Stimulated activated CD8-positive, alpha-beta memory T cell treated with anti-CD3 and anti-CD28 coated beads, Interleukin-7, amount 100 ng/mL, for 48 hours (primary cell): Measurements from ENCODE around the gene RYR2.
"Not testable (repeated sequence)": the region's sequence is repeated elsewhere in the genome, so short reads cannot be mapped to it uniquely, and the experiment has no call there.

ENCODE experiments used
- DNase-seq, 2 donors: peaks; one replicate each; pipeline ENCODE4 v3.0.0-alpha.2; 2020; ENCODE audit warnings: low read depth in 1 of 2; ENCODE audit errors: extremely low read depth in 1 of 2

RYR2 gene

GRCh38 chr1:237318748-237319147, 276.8 kb downstream of the RYR2 start:
- DNase-seq: no peak

- DNase-seq: no peak
Measured at GRCh38 chr1:237320890-237321289, 278.9 kb downstream of the RYR2 start.

DNA sequence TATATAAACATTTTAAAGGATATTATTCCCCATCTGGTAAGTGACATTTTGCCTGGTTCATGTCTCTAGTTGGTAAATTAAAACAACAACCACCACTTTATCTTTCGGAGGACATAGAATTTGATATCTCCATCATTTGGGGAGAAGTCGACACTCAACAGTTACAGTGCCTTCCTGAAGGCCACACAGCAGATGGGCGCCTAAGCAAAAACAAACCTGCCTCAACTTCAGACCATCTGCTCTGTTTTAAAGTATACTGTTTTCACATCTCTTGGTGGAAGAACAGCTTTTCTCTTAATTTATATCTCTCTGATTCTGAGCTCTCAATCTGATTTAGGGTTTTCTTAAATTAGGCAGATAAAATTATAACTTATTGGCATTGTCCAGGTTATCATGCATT, 282.2 kb downstream of the RYR2 start:
- DNase-seq: no peak

GRCh38 chr1:237327061-237327460, 285.1 kb downstream of the RYR2 start:
- no peak for DNase-seq

DNA sequence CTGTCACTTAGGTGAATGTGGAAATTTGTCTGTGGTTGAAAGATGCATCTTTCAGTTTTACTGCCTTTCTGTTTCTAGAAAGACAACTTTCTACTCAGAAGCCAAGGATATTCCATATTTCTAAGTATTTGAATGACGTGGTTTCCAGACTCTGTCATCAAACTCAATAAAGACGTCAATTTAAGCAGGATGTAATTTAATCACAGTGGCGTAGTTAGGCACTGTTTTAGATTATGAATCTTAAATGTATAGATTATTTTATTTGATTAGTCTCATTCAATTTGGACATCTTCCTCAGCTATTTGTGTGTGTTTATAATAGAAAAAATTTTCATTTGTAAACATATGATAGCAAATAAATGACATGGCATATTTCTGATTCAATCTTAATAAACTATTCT, 298.9 kb downstream of the RYR2 start:
- DNase-seq: no peak

DNA sequence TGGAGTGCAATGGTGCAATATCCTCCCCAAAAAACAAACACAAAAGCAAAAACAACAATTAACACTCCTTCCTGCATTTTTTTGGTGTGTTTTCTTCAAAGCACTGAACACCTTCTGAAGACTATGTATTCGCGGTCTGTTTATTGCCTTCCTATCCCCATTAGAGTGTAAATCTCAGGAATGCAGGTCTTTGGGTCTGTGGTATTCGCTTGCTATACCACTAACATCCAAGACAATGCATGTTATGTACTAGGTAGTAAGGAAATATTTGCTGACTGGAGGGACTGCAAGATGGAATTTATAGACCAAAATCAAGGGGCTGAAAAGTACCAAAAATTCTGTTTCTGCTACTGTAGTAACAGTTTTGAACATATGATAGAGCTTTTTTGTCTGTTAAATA, 299.4 kb downstream of the RYR2 start:
- no peak for DNase-seq

DNA sequence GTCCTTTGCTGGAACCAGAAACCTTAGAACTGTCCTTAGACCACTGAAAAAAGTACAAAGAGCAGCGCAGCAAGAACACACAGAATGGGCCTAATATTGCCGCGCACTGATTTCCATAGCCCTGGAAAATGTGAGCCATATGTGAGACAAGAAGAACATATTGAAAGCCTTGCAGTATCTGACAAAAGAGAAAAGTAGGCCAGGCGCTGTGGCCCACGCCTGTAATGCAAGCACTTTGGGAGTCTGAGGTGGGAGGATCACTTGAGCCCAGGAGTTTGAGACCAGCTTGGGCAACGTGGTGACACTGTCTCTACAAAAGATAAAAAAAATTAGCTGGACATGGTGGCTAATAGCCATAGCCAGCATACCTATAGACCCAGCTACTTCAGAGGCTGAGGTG, 300.7 kb downstream of the RYR2 start:
- no peak for DNase-seq

DNA sequence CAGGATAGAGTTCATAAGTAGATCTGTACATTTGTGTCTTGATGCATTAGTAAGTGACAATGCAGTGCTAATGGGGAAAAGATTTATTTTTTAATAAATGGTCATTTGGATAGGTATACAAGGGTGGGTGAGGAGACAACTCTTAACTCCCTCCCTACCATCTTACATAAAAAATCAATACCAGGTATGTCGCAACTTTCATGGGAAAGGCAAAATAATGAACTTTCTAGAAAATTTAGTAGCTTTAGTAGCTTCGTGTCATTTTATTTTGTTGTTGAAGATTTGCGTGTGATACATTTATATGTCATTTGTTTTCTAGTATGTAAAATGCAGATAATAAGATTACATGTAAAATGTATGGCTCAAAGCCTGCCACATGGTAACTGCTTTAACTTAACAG, 310.8 kb downstream of the RYR2 start:
- DNase-seq: no peak

DNA sequence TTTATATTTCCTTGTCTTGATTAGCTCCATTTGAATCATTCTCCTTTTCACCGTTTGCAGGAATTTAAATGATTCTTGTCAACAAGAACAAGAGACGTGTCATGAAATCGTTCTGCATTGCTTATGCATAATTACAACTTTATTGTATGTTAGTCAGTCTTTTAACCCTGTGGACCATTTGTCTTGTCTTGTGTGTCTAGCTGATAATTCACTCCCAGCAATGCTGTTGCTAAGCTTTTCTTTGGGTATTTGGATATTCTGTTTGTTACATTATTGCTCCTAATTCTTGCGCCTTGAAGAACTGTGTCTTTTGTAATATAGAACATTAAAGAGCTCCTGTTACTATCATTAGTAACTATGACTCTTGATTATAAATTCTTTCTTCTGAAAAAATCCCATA, 311.9 kb downstream of the RYR2 start:
- DNase-seq: no peak

GRCh38 chr1:237355022-237355421, 313.0 kb downstream of the RYR2 start:
- DNase-seq: no peak

DNA sequence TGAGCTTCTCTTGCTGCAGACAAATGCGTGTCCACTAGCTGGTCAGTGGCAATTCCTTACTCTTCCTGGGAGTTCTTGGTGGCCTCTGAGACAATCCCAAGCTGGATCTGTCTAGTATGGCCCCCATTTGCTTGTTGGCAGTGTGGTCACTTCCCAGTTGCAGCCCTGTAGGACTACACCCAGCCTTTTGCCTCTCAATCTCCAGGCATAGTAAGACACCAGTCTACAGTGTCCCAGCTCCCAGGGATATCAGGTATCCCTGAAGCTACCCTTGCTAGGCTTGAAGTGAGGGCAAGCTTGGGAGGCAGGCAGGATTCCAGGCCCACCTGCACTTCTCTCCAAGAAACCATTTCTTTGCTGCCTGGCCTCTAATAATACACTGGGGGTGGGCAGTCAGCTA, 316.6 kb downstream of the RYR2 start:
- no peak for DNase-seq

- DNase-seq: no peak
Measured at GRCh38 chr1:237367758-237368157, 325.8 kb downstream of the RYR2 start.

GRCh38 chr1:237371477-237371876, 329.5 kb downstream of the RYR2 start:
- DNase-seq: not testable (repeated sequence)

GRCh38 chr1:237383791-237384190, 341.8 kb downstream of the RYR2 start:
- DNase-seq: no peak

GRCh38 chr1:237384213-237384612, 342.2 kb downstream of the RYR2 start:
- no peak for DNase-seq

DNA sequence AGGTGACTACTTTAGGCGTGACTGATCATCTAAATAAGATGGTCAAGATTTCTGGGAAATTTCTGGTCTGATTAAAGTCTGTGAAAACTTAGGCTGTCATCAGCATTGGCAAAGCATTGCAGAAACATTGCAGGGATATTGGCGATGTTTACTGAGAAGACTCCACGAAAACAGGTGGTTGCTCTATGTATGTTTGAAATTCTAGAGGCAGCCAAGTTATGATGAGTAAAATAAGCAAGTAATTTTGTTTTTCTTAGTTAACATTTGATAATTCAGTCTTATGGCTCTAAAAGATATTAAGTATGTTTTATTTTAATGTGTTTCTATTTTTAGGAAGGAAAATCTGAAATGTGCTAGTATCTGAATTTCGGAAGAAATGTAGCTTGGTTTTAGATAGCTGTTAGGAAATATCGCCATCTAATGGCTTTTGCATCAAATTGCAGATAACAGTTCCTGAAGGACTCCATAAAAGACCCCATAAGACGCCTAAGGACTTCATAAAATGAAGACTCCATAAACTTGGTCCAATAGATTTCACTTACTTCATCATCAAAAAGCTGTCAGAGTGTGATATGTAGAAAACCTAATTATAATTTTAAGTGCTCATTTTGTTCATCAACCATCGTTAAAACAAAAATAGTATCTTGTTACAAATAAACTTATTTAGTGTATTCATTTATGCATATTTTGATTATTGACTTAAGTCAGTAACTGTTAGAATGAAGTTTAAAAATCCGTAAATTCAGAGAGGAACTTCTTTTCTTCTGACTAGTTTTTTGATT, 344.6 kb downstream of the RYR2 start:
- no peak for DNase-seq

DNA sequence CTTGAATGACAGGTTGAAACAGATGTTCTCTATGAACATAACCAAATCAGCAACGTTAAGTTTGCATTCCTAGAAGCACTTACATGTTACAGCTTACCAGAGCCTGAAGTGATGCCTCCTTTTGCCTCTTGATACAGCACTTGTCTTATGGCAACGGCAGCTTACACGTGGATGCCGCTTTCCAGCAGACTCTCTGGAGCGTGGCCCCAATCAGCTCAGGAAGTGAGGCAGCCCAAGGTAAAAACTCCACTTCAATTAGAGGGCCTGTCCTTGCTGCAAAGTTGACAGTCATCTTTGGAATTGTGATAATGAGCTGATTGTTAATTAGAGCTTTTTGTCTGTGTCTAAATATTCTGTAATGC, 345.1 kb downstream of the RYR2 start:
- no peak for DNase-seq

DNA sequence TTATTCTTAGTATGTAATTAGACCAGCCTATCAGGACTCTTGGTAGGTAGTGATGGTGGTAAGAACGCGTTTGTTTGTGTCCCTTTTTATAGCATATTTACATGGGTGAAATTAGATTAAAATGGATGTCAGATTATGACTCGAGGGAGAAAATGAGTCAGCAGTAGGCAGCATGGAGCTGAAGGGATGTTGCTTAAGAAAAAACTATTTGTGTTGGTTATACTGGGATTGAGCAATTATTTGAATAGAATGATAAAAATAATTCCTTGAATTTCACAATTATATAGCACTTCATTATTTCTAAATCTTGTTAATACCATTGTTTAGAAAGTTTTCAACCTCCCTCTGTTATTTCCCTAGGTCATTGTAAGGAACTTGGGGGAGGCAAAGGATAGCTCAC, 348.8 kb downstream of the RYR2 start:
- DNase-seq: no peak

GRCh38 chr1:237393632-237394031, 351.6 kb downstream of the RYR2 start:
- DNase-seq: no peak

DNA sequence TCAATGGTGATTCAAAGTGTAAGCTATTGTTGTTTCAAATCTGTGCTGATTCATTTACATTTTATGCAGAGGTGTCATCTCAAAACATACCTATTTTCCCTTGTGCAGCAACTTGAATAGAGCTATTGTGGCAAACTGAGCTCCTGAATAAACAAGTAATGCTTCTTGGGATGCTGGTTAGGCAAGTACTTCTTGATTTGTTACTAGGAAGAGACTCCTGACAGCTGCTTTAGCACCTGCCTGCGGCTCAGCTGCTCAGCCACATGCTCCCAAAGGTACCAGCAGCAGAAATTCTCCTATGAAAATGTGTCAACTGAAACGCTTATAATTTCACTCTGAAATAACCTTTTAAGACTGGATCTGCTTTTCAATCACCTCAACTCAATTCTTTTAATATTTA, 352.3 kb downstream of the RYR2 start:
- no peak for DNase-seq

DNA sequence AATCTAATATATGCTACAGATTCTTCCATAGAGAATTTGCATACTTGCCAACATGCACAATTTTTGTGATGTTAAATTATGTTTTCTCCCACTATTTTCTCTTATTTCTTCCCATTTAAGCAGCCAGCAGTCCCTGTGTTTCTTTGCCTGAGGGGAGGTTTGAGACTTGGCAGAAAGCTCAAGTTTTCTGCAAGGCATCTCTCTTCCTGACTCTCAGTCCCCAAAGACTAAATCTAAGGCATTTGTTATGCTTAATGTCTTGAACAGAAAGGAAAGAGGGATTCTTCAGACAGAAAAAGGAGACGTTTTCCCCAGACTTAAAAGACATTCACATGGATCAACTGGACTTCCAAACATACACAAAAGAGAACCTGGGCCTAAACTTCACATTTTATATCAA, 354.4 kb downstream of the RYR2 start:
- no peak for DNase-seq

GRCh38 chr1:237398751-237399150, 356.8 kb downstream of the RYR2 start:
- DNase-seq: no peak

DNA sequence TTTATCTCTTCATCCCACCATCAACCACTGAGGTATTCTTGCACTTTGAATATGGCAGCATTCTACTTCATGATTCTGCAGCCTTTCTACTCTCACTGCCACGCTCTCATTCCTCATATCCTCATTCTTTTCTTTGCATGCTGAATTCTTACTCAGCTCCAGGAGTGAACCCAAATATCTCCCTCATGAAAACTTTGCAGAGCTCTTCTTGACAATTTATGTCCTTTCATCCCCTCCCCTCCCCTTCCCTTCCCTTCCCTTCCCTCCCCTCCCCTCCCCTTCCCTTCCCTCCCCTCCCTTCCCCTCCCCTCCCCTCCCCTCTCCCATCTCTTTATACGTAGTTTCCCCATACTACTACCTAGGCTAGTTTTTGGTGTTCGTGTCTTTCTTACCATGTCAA, 363.9 kb downstream of the RYR2 start:
- DNase-seq: no peak
